HepG2 (cell line): ENCODE measurements around the gene BST2.

ENCODE experiments used
- NR2F2 ChIP-seq: IDR thresholded peaks from 2 replicates; pipeline ENCODE4 v1.6.1; 2012; ENCODE audit warnings: low read depth, inconsistent platforms, borderline replicate concordance
- SMC3 ChIP-seq: IDR thresholded peaks from 2 replicates; pipeline ENCODE4 v1.6.1; 2011; ENCODE audit warnings: low read length, improper control_type of control experiment
- TAF1 ChIP-seq: sonication (generic); formaldehyde crosslinking; IDR thresholded peaks from 2 replicates; pipeline ENCODE4 v1.4.0; 2020; ENCODE audit warnings: missing genetic modification reagents
- TRIM24 ChIP-seq: sonication (generic); formaldehyde crosslinking; IDR thresholded peaks from 2 replicates; pipeline ENCODE4 v1.8.0; 2022; ENCODE audit warnings: mild to moderate bottlenecking, missing genetic modification reagents
- ZNF672 ChIP-seq: sonication (generic); formaldehyde crosslinking; IDR thresholded peaks from 2 replicates; pipeline ENCODE4 v1.8.1; 2022; ENCODE audit warnings: missing genetic modification reagents
- TF ChIP-seq, protein P1 (sequence below): IDR thresholded peaks from 2 replicates; pipeline ENCODE4 v1.6.1; 2012; ENCODE audit warnings: inconsistent platforms
- TF ChIP-seq, protein P2 (sequence below), 2 experiments: sonication (generic) in 1 of 2; formaldehyde crosslinking in 1 of 2; IDR thresholded peaks; 2 replicates each; pipeline versions ENCODE4 v1.6.1 to v1.9.0; 2014 to 2022; ENCODE audit warnings: antibody characterized with exemption in 1 of 2, borderline replicate concordance in 1 of 2, inconsistent platforms in 1 of 2, low read depth in 1 of 2, missing genetic modification reagents in 1 of 2

DNA sequence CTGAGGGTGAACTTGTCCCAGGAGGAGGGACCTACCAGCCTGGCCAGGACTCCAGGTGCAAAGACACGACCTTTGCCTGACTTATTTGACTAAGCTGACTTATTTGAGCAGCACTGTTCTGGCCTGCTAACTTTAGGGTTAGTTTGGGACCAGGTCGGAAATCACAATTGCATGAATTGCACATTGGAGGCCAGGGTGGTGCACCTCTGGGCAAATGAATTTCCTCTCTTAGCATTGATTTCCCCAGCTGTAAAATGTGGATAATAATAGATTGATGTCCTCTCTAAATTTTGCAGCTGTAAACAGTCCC is 1.4 kb upstream of the BST2 start:
- TF ChIP-seq SMC3 (no peak), ZNF672 (no peak), TAF1 (CRISPR knock-in tag) (no peak), NR2F2 (no peak), TRIM24 (no peak)
- TF ChIP-seq, protein P1, sequence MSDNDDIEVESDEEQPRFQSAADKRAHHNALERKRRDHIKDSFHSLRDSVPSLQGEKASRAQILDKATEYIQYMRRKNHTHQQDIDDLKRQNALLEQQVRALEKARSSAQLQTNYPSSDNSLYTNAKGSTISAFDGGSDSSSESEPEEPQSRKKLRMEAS, result no peak
- TF ChIP-seq, protein P2, sequence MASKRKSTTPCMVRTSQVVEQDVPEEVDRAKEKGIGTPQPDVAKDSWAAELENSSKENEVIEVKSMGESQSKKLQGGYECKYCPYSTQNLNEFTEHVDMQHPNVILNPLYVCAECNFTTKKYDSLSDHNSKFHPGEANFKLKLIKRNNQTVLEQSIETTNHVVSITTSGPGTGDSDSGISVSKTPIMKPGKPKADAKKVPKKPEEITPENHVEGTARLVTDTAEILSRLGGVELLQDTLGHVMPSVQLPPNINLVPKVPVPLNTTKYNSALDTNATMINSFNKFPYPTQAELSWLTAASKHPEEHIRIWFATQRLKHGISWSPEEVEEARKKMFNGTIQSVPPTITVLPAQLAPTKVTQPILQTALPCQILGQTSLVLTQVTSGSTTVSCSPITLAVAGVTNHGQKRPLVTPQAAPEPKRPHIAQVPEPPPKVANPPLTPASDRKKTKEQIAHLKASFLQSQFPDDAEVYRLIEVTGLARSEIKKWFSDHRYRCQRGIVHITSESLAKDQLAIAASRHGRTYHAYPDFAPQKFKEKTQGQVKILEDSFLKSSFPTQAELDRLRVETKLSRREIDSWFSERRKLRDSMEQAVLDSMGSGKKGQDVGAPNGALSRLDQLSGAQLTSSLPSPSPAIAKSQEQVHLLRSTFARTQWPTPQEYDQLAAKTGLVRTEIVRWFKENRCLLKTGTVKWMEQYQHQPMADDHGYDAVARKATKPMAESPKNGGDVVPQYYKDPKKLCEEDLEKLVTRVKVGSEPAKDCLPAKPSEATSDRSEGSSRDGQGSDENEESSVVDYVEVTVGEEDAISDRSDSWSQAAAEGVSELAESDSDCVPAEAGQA (IDR thresholded peaks at IDR 0.05; ENCODE audit: low read depth), result no peak
- TF ChIP-seq, protein P2 (CRISPR knock-in tag; IDR thresholded peaks at IDR 0.05; ENCODE audit: borderline replicate concordance), result no peak
